IPS-NIHi7 (cell line): ENCODE measurements around the gene C12orf60.
"Not testable (repeated sequence)": the region's sequence is repeated elsewhere in the genome, so short reads cannot be mapped to it uniquely, and the experiment has no call there.

ENCODE experiments used
- DNase-seq: peaks from one replicate; pipeline ENCODE4 v3.0.0; 2012; ENCODE audit warnings: mixed read lengths; ENCODE audit errors: extremely low spot score

Gene C12orf60, protein sequence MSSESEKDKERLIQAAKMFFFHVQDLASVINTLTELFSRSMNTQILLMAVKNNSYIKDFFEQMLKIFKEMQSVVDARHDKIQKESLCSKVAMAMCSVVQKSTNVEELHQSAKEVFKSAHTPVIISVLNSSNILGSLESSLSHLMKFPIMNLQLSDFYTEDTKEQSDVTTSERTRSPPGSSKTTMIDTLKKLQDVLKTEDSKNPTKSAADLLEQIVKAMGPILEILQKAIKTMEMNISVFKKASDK

DNA sequence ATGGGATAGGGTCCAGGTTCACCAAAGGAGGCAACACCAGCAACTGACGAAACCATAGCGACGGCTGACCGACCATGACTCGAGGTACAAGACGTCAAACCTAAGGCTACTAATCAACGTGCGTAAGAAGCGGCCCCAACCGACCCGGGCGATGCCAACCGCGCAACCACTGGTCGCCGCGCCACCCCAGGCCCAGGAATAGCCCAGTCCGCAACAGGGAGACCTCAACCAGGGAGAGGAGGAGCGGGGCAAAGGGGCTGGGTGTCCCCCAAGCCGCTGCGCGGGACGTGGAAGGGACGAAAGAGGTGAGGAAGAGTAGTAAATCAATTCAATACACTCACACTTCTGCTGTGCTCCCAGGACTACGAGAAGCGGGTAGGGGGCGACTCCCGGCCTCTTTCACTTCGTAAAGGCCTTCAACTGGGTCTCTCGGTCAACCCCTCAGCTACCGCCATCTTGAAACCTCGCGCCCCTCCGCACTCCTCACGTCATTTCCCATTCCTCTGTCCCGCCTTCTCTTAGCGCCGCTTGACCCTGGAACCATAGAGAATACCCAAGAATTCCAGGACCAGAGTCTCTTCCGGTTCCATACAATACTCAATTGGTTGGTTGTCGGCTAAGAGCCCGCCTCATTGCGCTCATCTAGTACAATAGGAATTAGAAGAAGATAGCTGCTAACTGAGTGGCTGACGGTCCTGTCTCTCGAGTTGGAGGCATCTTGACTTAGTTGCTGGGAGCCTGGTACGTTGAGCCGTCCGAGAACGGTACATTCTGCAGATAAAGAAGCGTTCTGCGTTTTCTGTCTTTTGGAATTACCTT is at the start of gene C12orf60, which contains the start of gene WBP11:
C12orf60 (plus strand) TSS at position 660 of the 819 bp plus-strand sequence. CDS start 19,266 bp downstream, outside the sequence.
WBP11 (minus strand) TSS at position 468 of the 819 bp plus-strand sequence. CDS start 2,095 bp downstream, outside the sequence.
- peak; percentile 96 for DNase-seq

DNA sequence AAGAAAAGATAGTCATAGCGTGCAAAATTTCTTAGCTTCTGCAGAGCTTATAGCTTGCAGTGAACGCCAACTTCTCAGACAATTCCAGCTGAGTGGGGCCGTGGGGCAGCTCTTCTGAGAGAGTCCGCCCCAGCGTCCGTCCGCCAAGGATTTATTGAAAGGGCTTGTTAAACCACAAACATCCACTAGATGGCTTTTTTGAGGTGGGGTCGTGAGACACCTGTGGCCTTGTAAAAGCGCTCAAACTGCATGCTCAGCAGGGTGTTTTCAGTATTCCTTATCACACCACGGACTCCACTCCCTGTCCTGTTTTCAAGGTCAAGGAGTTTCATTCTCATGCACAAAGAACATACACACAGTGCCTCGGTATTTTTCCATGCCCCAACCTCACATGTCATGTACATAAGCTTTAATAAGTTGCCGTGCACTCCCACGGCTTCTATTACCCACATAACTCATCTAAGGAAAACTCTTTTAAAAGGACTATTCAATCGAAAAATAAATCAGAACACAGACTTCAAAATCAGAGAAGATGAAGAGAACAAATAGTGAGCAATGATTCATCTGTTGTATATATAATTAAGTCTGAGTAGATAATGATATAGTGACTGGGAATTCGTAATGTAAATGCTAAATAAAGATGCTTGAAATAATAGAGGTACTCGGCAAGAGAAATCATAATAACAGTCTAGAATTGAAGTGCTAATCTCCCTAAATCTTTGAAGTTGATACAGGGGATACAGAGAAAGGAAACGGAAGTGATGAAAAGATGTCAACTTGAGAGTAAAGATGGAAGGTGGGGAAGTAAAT is 46.9 kb upstream of the C12orf60 start:
- DNase-seq, result peak; percentile 56

GRCh38 chr12:14759711-14760280 is 43.7 kb upstream of the C12orf60 start:
- DNase-seq, result not testable (repeated sequence)

DNA sequence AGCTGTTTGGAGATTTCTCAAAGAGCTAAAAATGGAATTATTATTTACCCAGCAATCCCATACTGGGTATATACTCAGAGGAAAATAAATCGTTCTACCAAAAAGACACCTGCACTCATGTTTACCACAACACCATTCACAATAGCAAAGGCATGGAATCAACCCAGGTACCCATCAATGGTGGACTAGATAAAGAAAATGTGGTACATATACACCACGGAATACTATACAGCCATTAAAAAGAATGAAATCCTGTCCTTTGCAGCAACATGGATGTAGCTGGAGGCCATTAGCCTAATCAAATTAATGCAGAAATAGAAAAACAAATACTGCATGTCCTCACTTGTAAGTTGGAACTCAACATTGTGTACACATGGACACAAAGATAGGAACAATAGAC is 38.1 kb upstream of the C12orf60 start:
- no peak for DNase-seq

DNA sequence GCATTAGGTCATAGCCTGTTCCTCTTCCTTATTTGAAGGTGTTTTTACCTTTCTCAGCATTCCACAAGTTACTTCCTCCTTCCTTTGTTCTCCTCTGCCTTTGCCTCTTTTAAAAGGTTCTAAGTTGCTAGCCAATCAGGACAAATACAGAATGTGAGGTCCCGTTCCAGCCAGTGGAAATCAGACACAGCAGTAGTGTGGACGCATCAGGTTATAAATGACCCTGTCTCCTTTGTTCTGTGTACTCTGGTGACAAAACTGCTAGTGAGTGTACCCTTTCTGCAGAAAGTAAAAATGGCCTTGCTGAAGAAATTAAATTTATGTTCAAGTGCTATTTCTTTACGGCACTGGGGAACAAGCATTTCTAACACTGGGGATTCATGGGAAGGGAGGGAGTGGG is 37.5 kb upstream of the C12orf60 start:
- DNase-seq, result not testable (repeated sequence)

DNA sequence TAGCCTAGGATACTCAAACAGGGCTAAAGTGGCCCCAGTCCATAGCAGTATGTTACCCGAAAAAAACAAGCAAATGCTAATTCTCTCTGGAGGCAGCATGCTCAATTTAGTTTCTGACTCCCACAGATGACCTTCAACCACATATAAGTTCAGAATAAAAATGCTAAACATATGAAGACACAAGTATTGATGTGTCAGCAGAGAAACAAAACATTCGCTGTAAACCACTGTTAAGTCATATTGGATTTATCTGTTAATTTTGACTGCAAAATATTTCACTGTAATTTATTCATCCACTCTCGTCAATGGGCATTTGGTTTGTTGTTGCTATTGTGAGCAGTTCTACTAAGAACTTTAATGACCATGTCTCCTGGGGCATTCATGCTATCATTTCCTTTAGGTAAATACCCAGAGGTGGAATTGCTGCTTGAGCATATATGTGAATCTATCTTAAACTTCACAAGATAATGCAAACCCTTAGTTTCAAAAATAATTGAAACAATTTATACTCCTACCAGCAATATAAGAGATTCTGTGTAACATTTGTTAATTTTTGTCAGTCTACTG is 36.7 kb upstream of the C12orf60 start:
- DNase-seq, result no peak

DNA sequence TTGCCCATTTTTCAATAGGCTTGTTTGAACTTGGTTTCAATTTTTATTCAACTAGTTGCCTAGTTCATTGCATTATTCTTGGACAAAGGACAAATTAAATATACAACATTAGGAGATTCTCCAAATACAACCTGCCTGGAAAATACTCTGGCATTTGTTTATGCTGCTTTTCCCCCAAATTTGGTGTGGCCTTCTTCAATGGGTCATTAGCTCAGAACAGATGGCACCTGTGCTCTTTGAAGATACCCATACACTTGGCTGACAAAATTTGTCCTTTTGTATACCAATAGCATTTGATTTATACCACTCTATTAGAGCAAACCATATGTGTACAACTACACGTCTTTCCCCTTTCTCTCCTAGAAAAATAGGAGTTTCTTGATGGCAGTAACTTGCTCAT is 35.9 kb upstream of the C12orf60 start:
- DNase-seq, result no peak

DNA sequence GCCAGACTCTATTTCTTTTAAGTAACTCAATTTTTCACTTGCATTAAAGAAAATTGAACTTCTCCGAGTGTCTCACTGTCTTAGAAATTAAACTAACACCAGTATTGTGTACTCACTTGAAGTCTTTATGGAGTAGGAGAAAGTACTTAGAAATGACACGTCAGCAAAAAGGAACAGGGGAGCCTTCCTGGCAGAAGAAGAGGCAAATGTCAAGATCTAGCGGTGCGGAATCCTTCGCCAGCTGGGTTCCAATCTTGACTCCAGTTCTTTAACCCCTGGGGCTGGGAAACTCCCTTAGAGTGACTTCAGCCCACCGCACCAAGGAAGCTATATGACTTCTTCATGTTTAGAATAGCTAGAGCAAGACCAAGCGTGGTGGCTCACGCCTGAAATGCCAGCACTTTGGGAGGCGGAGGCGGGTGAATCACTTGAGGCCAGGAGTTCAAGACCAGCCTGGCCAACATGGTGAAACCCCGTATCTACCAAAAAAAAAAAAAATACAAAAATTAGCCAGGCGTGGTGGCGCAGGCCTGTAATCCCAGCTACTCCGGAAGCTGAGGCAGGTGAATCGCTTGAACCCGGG is 34.6 kb upstream of the C12orf60 start:
- peak; percentile 12 for DNase-seq

DNA sequence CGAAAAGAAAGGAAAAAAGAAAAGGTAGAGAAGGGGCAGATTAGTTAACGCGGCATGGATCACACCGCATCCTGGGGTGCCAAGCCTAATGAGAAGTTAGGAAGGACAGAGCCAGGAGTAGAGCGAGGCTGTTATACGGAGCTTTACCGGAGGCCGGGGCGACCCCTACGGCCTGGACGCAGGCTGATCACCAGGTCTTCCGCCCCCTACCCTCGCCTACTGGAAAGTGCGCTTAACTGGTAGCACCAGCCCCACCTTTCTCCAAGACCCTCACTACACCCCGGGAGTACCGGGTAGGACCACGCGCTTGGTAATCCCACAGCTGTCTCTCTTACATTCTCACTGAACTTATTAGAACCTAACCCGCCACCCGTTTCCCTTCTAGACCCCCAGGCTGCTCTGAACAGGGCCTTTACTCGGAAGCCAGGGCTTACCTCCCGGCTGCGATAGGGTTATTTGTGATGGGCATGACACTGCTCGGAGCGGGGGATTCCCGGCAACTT is 34.0 kb upstream of the C12orf60 start:
- peak; percentile 67 for DNase-seq

GRCh38 chr12:14769969-14770495 is 33.4 kb upstream of the C12orf60 start:
- DNase-seq, result peak; percentile 72

- DNase-seq, result peak; percentile 54
Observed at GRCh38 chr12:14770496-14771461, 32.7 kb upstream of the C12orf60 start.

GRCh38 chr12:14771651-14772137 is 31.8 kb upstream of the C12orf60 start:
- peak; percentile 32 for DNase-seq

GRCh38 chr12:14772946-14773345 is 30.5 kb upstream of the C12orf60 start:
- no peak for DNase-seq

- DNase-seq, result no peak
Observed at GRCh38 chr12:14773685-14774073, 29.8 kb upstream of the C12orf60 start.

DNA sequence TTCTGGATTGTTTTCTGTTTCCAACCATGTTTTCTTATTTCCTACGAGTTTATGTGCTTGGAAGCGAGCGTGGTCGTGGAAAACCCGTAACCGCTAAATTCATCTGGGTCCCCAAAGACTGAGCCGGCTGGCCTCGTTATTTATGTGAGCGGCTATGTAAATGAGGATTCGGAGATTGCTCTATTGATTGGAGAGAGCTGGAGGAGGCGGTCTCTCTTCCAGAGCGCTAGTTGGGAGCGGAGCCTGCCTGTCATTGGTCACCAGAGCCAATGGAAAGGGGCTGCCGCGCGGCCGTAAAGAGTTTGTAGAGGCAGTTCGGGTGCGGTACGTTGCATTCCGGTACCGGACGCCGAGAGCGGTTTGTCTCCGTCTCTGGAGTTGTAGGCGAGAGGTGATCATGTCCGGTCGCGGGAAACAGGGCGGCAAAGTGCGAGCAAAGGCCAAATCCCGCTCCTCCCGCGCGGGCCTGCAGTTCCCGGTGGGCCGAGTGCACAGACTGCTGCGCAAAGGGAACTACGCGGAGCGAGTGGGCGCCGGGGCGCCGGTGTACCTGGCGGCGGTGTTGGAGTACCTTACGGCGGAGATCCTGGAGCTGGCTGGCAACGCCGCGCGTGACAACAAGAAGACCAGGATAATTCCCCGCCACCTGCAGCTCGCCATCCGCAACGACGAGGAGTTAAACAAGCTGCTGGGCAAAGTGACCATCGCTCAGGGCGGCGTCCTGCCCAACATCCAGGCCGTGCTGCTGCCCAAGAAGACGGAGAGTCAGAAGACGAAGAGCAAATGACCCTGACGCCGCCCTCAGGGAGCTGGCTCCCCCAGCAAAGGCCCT is 29.2 kb upstream of the C12orf60 start:
- peak; percentile 87 for DNase-seq

DNA sequence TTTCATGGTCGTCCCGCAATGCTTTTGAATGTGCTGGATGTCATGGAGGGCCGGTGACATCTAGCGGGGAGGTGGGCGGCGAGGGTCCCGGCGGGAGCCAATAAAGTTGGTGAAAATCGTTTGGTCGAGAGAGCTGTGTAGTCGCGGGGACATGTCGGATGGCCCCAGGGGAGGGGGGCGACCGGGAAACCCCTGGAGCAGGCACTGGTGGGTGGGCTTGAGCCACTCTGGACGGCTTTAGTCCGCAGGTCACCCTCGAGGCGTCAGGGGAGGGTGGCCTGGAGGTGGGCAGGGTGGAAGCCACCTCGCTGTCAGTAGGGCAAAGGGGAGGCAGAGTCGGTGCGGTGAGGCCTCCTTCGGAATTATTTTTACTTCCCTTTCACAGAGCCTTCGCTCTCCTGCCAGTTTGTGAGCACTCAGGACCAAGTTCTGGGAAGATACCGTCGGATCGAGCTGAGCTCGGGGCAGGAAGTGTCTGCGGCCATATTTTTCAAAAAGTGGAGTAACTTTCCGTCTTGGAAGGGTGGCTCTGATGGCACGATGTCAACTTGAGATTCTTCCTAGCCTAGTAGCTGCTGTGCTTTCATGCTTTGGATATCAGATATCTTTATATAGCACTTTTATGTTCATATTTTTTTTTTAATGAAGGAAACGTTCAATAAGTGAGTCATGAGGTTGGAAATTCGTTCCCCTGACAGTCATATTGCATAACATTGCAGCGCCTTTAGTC is 28.4 kb upstream of the C12orf60 start:
- peak; percentile 31 for DNase-seq

GRCh38 chr12:14775636-14775980 is 27.9 kb upstream of the C12orf60 start:
- no peak for DNase-seq
